Osteocyte (in vitro differentiated cells): ENCODE results near the gene ZNF862. TPM values are rescaled to one million over a fixed set of nuclear protein-coding genes. Genes with fewer than 3 reads are reported as not detected.

Experiments used
- DNase-seq: peaks from one replicate; pipeline ENCODE4 v3.0.0; 2021; ENCODE audit warnings: mixed read lengths; ENCODE audit not compliant: unreplicated experiment; ENCODE audit errors: extremely low spot score
- H3K27ac Mint-ChIP-seq: one replicate; pipeline ENCODE4 v1.8.0; 2021; ENCODE audit warnings: mild to moderate bottlenecking, mixed read lengths; ENCODE audit not compliant: unreplicated experiment
- H3K27me3 Mint-ChIP-seq: one replicate; pipeline ENCODE4 v1.8.0; 2021; ENCODE audit warnings: mixed read lengths; ENCODE audit not compliant: unreplicated experiment
- H3K36me3 Mint-ChIP-seq: one replicate; pipeline ENCODE4 v1.8.0; 2021; ENCODE audit warnings: mixed read lengths; ENCODE audit not compliant: unreplicated experiment
- H3K4me1 Mint-ChIP-seq: one replicate; pipeline ENCODE4 v1.8.0; 2021; ENCODE audit warnings: mixed read lengths; ENCODE audit not compliant: unreplicated experiment
- H3K4me3 Mint-ChIP-seq: one replicate; pipeline ENCODE4 v1.8.0; 2021; ENCODE audit warnings: mild to moderate bottlenecking, moderate library complexity, mixed read lengths; ENCODE audit not compliant: unreplicated experiment
- H3K9me3 Mint-ChIP-seq: one replicate; pipeline ENCODE4 v1.8.0; 2021; ENCODE audit warnings: mixed read lengths; ENCODE audit not compliant: unreplicated experiment
- CTCF ChIP-seq: fragments of 200-600 bp; sonication (generic); IDR thresholded peaks from 2 replicates; pipeline ENCODE4 v1.5.0; 2021; ENCODE audit warnings: antibody characterized with exemption, mild to moderate bottlenecking, moderate library complexity
- total RNA-seq: library from RNA; stranded (reverse); gene quantifications from 2 replicates; pipeline ENCODE4 v1.2.1, GENCODE V29; 2021

ZNF862 gene
- total RNA-seq, 1 donor from 2014 or later, result 25.3 TPM

- H3K9me3 Mint-ChIP-seq, result no peaks in the 10 kb centered on the region
- TF ChIP-seq CTCF, result no peak
- no peaks in the 10 kb centered on the region for H3K4me1 Mint-ChIP-seq
- H3K4me3 Mint-ChIP-seq, result no peak overlapping the region
- H3K36me3 Mint-ChIP-seq, result peaks cover 20% of the 10 kb centered on the region
- no peaks in the 10 kb centered on the region for H3K27me3 Mint-ChIP-seq
- H3K27ac Mint-ChIP-seq, result no peak overlapping the region
- DNase-seq, result no peak
Measured at GRCh38 chr7:149862156-149862555, 24.0 kb downstream of the ZNF862 start.

GRCh38 chr7:149863500-149863899, 25.3 kb downstream of the ZNF862 start:
- TF ChIP-seq CTCF, result no peak
- Mint-ChIP-seq H3K36me3 (peaks cover 20% of the 10 kb centered on the region), H3K4me3 (no peak overlapping the region), H3K9me3 (no peaks in the 10 kb centered on the region), H3K27me3 (no peaks in the 10 kb centered on the region), H3K27ac (no peak overlapping the region), H3K4me1 (no peaks in the 10 kb centered on the region)
- no peak for DNase-seq

GRCh38 chr7:149864023-149864422, 25.8 kb downstream of the ZNF862 start:
- Mint-ChIP-seq H3K9me3 (no peaks in the 10 kb centered on the region), H3K36me3 (peaks cover 20% of the 10 kb centered on the region), H3K27me3 (no peaks in the 10 kb centered on the region), H3K27ac (no peak overlapping the region), H3K4me1 (no peaks in the 10 kb centered on the region), H3K4me3 (no peak overlapping the region)
- TF ChIP-seq CTCF, result no peak
- DNase-seq, result no peak

GRCh38 chr7:149864751-149865150, 26.6 kb downstream of the ZNF862 start:
- Mint-ChIP-seq H3K9me3 (no peaks in the 10 kb centered on the region), H3K4me3 (no peak overlapping the region), H3K4me1 (no peaks in the 10 kb centered on the region), H3K36me3 (peaks cover 17% of the 10 kb centered on the region), H3K27ac (no peak overlapping the region), H3K27me3 (no peaks in the 10 kb centered on the region)
- no peak for TF ChIP-seq CTCF
- no peak for DNase-seq

- Mint-ChIP-seq H3K9me3 (no peaks in the 10 kb centered on the region), H3K27me3 (no peaks in the 10 kb centered on the region), H3K4me1 (no peaks in the 10 kb centered on the region), H3K36me3 (peaks cover 11% of the 10 kb centered on the region), H3K27ac (no peak overlapping the region), H3K4me3 (no peak overlapping the region)
- TF ChIP-seq CTCF, result no peak
- DNase-seq, result no peak
Measured at GRCh38 chr7:149865437-149865836, 27.3 kb downstream of the ZNF862 start.
